ENCODE measurements around the gene MYO1B. TPM values are rescaled to one million over a fixed set of nuclear protein-coding genes. Genes with fewer than 3 reads are reported as not detected.

Gene MYO1B
- total and polyA plus RNA-seq, 2 of the 8 experiments (the other 6 are each of a cell fraction or from before 2014, with no cell fraction given): 15.5 to 61.2 TPM

DNA sequence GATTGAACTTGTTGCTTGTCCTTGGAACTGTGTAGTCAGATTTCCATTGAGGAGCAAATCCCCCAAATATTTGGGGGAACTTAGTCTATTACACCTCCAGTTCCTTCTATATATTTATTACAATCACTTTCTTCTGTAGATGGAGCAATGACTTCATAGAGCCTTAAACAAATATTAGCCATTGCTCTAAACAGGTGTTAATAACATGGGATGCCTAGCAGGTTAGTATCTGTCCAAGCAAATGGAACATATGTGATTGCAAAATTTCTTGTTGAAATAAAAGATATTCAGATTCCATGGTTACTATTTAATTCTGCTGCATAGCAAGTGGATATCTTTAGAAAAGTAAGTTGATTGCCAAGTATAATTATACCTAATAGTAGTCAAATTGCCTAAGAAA lies 225.1 kb downstream of the MYO1B start (continued):
- TF ChIP-seq, protein P1, sequence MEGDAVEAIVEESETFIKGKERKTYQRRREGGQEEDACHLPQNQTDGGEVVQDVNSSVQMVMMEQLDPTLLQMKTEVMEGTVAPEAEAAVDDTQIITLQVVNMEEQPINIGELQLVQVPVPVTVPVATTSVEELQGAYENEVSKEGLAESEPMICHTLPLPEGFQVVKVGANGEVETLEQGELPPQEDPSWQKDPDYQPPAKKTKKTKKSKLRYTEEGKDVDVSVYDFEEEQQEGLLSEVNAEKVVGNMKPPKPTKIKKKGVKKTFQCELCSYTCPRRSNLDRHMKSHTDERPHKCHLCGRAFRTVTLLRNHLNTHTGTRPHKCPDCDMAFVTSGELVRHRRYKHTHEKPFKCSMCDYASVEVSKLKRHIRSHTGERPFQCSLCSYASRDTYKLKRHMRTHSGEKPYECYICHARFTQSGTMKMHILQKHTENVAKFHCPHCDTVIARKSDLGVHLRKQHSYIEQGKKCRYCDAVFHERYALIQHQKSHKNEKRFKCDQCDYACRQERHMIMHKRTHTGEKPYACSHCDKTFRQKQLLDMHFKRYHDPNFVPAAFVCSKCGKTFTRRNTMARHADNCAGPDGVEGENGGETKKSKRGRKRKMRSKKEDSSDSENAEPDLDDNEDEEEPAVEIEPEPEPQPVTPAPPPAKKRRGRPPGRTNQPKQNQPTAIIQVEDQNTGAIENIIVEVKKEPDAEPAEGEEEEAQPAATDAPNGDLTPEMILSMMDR (IDR thresholded peaks at IDR 0.05; ENCODE audit: control extremely low read depth in 1 of 3, insufficient read depth in 1 of 3, low read depth in 1 of 3, low read length in 3 of 3): no peak
- no peak for TF ChIP-seq NANOG (IDR thresholded peaks at IDR 0.05; ENCODE audit: insufficient read depth, low read depth, low read length, poor library complexity, severe bottlenecking)
- no peak for TF ChIP-seq POLR2A (IDR thresholded peaks at IDR 0.05; ENCODE audit: control extremely low read depth in 1 of 2, low read depth in 2 of 2, low read length in 2 of 2)

Data from H1 (cell line).